ENCODE data around the gene PTBP3. TPM values are rescaled to one million over a fixed set of nuclear protein-coding genes. Genes with fewer than 3 reads are reported as not detected.

The PTBP3 gene
- total RNA-seq, 1 experiment from 2014 or later = 90.3 TPM

Other genes with a start within 250 kb of the PTBP3 start
- gene SUSD1, start 158.3 kb downstream of the PTBP3 start, total RNA-seq (2014; rRNA removed; shearing (Covaris generic)) = 24.2 and 32.8 TPM in 2 replicates
- gene HSDL2, start 46.5 kb upstream of the PTBP3 start, total RNA-seq (2014; rRNA removed; shearing (Covaris generic)) = 26.3 and 37.4 TPM in 2 replicates
- gene KIAA1958, start 153.2 kb upstream of the PTBP3 start, total RNA-seq (2014; rRNA removed; shearing (Covaris generic)) = 0.09 and 1.1 TPM in 2 replicates

Data from SJSA1 (cell line).